HG02885 (cell line): ENCODE measurements around the gene MICALL2.

Experiments
- ATAC-seq: cut with Tn5 transposase; IDR thresholded peaks from one replicate; pipeline ENCODE4 v1.9.1; 2021; ENCODE audit warnings: mild to moderate bottlenecking; ENCODE audit not compliant: unreplicated experiment, poor library complexity

Gene MICALL2

DNA sequence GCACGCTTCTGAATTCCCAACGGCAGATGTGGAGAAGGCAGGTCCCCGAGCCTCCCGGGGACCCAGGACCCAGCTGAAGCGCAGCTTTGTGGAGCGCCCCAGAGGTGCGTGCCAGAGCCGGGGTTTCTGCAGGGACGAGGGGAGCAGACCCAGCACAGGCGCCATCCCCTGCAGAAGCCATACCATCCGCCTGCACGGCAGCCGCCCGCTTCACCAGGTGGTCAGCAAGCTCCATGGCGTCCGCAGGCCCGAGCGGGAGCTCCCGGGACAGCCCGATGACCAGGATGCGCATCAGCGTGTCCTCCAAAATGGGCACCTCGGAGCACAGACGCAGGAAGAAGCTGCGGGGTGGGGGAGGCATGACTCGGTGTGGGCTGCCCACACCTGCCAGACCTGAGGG, 34.3 kb upstream of the MICALL2 start:
- ATAC-seq: no peak

DNA sequence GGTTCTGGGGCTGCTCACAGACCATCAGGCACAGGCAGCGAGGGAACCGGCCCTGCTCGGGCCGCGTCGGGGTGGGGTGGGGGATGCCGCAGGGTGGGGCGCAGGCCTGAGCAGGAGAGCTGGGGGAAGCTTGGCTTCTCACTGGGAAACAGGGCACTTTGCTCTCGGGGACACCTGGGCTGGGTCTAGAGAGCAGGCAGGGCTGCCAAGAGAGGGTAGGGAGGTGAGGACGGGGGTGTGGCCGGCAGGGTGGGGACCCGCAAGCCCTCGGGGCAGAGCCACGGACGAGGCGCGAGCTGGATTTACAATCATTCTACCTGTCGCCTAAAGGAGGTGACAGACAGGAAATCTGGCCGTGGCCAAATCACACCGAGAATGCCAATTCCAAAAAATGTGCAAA, 33.9 kb upstream of the MICALL2 start:
- ATAC-seq: no peak

DNA sequence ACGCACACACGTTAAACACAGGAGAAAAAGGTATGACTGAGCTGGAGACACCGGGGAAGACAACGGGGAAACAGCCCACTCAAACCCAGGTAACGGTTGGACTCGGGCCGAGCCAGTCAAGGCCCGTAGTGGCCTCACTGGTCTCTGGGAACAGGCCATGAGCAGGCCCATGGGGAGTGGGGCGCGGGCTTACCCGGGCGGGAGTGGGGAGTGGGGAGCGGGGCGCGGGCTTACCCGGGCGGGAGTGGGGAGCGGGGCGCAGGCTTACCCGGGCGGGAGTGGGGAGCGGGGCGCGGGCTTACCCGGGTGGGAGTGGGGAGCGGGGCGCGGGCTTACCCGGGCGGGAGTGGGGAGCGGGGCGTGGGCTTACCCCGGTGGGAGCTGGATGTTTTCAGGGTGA, 33.4 kb upstream of the MICALL2 start:
- no peak for ATAC-seq

DNA sequence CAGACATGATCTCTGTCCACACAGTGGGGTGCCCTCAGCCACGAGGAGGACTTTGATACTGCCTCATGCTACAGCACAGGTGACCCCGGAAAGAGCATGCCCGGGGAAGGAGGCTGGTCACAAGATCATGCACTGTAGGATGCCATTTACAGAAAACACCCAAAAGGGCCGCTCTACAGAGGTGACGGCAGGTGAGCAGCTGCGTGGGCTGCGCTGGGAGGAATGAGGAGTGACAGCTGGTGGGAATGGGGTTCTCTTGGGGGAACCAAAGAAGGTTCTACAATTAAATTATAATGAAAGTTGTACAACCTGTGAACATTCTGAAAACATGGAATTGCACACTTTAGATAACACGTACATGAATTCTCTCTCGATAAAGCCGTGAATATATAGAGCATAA, 33.0 kb upstream of the MICALL2 start:
- no peak for ATAC-seq

DNA sequence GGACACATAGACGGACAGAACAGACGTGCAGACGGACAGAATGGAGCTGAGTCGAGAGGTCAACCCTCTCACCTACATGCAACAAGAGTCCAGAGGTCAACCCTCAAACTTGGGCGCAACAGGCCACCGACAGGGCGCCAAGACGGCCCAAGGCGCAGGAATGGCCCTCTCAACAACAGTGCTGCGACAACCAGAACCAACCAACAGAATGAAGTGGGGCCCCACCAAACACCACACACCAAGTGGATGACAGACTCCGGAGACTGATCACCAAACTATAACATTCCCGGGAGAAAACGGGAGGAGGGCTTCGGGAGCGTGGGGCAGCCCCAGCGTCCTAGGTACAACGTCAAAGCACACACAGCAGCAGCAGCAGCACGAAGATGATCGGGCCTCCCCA, 31.6 kb upstream of the MICALL2 start:
- ATAC-seq: no peak

DNA sequence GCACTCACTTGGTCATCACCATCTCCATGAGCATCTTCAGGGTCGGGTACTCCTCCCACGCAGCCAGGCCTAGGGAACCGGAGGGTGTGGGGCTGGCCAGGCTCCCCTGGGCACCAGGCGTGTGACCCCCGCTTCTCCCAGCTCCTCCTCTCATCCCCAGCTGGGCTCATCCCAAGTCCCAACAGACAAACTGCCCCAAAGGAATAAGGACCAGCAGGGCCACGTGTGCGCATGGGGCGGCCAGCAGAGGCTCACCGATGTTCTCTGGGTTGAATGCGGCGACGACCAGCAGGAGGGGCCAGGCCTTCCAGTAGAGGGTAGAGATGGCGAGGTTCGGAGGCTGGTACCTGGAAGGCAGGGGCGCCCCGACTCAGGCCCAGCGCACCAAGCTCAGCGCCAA, 30.1 kb upstream of the MICALL2 start:
- ATAC-seq: no peak

DNA sequence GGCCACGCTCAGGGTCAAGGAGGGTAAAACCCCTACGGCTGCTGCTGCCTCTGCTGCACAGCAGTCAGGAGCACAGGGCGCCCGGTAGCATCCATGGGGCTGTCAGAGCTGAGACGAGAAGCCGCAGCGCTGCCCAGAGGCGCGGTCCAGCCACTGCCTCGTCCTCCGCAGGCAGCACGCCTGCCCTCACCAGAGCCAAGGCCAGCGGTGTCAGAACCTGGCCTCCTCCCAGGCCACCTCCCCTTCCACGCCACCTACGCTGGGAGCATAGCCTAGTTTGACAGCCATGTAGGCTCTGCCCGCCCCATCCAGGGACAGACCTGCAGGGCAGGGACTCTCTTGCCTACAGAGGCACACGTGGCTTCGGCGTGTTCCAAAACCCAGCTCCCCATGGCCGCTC, 28.7 kb upstream of the MICALL2 start:
- ATAC-seq: no peak

DNA sequence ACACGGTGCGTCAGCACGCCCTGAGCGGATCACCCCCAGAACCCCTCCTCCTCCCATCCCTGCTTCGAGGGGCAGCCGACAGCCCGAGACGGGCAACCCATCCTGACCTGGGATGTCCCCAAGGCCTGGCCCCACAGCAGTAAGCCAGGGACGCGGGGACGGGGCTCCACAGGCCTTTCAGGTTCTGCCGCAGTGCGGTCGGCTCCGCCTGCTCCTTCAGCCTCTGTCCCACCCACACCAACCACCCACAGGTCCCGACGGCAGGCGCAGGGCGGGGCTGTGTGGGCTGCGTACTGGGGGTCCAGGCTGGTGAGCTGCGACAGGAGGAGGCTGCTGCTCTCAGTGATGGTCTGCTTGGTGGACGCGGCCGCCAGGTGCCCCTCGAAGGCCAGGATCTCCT, 28.2 kb upstream of the MICALL2 start:
- no peak for ATAC-seq

DNA sequence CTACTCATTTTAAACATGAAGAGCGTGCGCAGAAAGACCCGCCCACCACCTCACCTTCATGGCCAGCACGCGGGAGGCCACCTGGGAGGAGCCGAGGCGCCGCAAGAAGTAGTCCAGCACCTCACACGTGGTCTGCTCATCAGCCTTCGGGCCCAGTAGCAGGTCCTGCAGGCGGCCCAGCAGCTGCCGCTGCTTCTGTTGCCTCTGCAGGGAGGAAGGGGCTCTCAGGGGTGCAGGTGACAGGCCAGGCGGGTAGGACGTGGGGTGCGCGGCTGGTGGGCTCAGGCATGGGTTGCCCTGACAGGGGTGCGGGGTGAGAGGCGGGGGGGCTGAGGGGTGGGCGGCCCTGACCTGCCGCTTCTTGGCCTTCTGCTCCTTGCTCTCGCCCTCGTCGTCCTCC, 27.3 kb upstream of the MICALL2 start:
- no peak for ATAC-seq

DNA sequence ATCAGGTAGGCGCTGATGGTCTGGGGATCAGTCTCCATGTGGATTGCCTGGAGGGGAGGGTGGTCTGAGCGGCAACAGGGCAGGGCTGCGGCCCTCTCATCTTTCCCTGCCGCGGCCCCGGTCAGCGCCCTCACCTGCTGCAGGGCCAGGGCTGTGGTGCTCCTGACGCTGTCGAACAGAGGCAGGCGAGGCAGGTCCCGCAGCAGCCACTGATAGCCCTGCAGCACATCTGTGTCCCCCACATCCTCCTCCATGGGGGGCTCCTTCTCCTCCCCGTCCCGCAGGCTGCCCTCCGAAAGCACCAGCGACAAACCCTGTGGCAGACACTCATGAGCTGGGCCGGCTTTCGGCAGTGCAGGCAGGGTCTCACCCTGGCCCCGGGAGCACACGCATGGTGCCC, 25.9 kb upstream of the MICALL2 start:
- no peak for ATAC-seq

DNA sequence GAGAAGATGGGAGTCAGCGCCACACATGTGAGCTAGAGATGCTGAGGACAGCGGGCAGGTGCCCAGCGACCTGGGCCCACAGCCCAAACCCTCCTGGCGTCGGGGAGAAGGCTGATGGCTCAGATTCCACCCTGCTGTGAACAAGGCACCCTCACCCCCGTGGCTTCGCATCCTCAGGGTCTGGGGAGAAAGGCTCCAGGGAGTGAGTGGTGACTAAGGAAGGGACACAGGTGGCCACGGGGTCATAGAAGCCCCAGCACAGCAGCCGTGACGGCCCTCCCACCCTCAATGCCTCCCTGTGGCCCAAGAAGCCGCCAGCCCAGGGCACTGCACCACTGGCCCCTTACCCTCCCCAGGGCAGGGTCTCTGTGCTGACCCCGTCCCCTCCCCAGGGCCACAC, 25.3 kb upstream of the MICALL2 start:
- ATAC-seq: no peak

DNA sequence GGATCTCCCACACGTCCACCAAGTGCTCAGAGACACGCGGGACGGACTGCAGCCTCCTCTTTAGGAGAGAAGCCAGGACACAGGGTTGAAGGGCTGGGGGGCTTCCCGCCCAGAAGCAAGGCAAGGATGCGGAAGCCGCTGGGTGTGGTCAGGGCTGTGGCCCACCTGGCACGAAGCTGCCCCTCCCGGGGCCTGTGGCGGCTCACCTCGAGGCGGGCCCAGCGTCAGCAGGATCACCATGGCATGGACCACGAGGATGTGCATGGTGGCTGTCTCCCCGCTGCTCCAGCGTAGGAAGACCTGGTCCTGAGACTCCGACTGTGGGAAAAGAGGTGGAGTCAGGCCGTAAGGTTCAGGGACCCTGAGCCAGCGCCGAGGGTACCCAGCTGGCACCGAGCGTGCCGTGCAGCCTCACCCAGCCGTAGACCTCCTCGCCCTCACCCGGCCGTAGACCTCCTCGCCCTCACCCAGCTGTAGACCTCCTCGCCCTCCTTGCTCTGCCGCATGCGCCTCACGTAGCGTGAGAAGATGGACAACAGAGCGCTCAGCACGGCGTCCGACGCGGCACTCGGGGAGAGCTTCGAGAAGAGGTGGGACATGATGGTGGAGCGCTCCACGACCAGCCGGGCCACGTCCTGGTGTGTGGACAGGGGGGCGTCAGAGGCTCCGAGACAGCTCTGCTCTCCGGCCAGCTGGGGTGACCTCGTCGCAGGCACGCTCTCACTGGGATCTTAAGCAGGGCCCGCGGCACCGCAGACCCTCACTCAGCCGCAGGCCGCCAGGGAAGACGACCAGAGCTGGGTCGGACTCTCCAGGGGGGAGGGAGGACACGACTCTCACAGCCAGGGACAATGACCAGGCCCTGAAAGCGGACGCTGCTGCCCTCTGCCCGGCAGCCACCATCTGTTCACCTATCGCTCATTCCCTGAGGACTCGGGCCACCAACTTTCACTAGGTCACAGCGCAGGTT, 24.6 kb upstream of the MICALL2 start:
- no peak for ATAC-seq

DNA sequence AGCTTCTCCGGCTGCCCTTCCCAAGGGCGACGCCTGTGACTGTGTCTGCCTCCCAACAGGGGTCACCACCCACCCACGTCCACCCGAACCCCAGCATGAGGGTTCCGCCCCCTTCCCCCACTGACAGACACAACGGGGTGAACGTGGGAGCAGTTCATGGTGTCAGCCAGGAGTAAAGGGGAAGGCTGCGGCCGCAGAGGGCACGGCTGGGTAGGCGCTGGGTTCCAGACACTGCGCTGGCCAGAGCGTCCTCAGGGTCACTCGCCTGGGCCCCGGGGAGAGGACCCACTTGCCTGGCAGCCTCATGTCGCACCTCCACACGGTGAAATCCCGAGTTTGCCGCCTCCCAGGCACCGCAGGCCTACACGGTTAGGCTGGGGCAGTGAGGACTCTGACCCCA, 23.8 kb upstream of the MICALL2 start:
- ATAC-seq: no peak

DNA sequence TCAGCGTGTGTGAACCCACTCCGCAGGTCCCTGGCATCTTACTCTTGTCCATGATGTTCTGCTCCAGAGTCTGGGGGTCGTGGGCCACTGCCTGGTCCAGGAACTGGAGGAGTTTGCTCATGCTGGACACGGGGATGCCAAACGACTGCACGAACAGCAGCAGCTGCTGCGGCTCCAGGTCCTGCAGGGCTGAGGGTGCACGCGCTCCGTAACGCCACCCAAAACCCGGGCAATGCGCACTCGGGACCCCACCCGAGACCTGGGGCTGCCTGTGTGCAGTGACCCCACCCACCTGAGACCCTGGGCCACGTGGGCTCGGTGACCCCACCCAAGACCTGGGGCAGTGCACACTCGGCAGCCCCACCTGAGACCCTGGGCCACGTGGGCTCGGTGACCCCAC, 22.0 kb upstream of the MICALL2 start:
- ATAC-seq: no peak

DNA sequence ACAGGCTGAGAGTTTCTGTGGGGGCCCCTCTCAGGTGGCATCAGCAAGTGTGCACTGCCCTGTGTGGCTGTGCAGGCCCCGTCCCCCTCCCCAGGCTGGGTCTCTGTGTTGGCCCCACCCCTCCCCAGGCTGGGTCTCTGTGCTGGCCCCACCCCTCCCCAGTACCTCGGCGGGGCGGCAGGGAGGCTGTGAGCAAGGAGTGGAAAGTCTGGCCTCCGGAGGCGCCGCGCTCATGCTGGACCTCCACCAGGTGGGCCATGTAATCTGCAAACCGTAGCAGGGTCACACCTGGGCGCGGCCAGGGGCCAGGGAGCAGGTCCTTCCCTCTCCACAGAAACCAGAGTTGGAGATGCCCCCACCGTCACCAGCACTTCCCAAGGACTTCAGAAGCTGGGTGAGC, 21.4 kb upstream of the MICALL2 start:
- ATAC-seq: no peak

DNA sequence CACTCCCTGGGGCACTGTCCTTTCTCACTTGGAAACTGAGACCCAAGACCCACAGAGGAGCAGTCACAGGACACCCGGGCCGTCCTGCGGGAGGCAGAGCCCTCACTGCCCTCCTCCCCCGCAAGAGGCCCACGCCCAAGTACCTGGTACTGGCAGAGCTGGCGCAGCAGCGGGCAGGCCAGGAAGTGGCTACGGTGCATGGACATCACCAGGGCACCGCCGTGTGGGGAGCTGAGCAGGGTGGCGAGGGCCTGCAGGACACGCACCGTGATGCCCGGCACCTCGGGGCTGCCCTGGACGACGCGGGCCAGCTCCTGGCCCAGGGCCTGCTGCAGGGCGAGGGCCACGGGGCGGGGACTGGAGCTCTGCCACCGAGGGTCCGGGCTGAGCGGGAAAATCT, 20.0 kb upstream of the MICALL2 start:
- no peak for ATAC-seq

DNA sequence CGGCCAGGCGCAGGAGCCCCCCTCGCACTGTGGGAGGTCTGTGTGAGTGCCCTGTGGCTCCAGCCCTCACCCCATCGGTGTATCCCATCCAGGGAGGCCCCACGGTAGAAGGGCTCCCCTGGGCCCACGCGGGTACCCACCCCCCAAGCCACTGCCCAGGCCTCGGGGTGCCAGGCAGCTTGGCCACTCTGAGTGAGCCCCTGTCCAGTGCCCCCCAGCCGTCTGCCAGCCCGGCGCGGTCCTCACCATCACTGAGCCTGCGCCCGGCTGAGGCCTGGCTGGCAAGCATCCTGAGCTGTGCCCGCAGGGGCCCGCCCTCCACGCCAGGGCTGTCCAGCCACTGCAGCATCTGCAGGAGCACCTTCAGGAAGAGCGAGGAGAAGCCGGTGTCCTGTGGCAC, 19.2 kb upstream of the MICALL2 start:
- no peak for ATAC-seq

DNA sequence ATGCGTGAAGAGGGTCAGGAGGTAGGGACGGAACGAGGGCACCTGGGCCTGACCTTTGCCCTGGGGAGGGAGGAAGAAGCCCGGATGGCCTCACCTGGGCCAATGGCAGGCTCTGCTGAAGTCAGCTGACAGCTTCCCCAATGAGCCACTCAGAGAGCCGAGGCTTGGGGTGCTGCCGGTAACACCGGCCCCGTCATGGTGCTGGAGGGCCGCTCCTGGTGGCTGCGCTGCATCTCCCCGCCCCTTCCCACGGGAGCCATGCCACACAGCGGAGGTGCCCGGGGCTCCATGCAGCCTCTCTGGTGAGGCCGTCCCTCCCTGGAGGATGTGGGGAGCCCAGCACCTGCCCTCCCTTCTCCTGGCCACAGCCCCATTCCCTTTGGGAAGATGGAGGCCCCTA, 17.6 kb upstream of the MICALL2 start:
- no peak for ATAC-seq

DNA sequence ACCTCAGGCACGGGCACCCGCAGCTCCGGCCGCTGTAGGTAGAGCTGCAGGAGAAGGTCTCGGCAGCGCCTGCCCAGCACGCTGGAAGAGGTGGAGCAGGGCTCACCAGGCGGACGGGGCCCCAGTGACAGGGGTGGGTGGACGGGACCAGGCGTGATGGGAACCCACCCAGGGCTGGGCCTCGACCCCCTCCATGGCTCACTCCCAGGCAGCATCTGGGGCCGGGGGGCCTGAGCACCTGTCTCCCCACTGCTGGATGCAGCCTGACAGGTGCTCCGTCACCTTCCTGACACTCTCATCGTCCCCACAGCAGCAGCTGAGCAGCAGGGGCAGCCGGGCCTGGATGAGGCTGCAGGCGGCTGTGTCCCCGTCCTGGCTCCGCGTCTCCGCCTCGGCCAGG, 16.7 kb upstream of the MICALL2 start:
- no peak for ATAC-seq

DNA sequence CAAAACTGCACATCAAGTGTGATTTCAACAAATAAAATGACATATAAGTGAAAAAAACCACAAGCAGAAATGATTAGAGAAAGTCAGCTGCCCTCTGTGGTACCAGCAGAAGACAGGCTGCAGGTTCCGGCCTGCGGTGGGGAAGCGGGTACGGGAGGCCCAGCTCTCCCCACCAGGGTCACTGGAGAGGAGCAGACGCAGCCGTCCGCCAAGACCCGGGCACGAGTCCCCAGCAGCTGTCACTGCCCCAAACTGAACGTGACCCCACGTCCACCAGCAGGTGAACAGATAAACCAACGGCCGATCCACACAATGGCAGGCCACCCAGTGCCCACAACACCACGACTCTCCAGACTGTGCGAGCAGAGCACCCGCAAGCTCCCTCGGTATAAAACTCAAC, 16.1 kb upstream of the MICALL2 start:
- no peak for ATAC-seq

DNA sequence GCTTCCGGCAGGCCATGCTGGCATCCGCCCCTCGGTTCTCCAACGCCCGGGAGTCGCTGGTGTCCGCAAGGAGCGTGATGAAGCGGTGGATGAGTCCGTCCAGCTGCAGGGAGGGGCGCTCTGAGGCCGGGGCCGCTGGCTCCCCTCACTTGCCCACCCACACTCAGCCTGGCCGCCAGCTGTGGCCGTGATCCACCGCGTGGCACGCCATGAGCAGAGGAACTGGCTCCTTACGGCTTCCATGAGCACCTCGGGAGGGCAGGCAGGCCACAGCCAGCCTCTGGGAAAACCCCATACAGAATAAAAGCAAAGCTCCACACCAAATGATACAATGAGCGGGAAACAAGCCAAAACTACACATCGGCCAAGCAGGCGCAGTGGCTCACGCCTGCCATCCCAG, 15.5 kb upstream of the MICALL2 start:
- ATAC-seq: no peak

DNA sequence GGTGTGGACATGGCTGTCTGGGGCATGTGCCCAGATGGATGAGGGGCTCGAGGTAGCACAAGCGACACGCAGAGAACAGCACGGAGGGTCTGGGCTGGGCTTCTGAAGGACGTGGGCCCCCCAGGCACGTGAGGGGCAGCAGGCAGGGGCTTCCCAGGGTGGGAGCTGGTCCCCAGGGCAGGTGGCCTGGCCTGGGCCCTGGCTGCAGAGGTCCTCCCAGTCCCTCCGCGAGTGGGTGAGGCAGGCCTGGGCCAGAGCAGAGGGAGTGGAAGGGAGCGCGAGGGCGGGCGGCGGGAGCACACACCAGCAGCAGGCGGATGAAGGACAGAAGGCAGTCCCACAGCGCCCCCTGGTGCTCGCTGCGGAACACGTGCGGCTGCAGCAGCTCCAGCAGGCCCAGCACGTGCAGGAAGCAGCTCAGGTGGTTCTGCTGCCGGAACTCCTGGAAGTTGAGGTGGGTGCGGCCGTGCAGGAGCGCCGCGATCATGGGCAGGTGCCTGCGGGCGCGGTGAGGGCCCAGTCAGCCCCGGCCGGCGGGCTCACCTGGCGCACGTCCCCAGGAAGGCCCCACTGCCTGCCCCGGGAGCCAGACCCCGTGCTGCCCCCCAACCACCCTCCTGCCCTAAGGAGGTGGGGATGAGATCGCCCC, 14.7 kb upstream of the MICALL2 start:
- ATAC-seq: peak; percentile 76
